A549 (cell line): Measurements from ENCODE around the gene CCS.

Experiments used
- ATOH8 ChIP-seq: fragments of 250-450 bp; sonication (Bioruptor Pico); IDR thresholded peaks from 2 replicates; pipeline ENCODE4 v1.5.0; 2020; ENCODE audit warnings: low read depth, mild to moderate bottlenecking, moderate library complexity
- CTCF ChIP-seq: fragments of >200 bp; sonication (Bioruptor Twin); formaldehyde crosslinking; IDR thresholded peaks from 3 replicates; pipeline ENCODE4 v1.5.1; 2016
- HDAC2 ChIP-seq: fragments of 200-600 bp; sonication (generic); IDR thresholded peaks from 2 replicates; pipeline ENCODE4 v1.6.1; 2016
- MAFK ChIP-seq: fragments of 450-650 bp; IDR thresholded peaks from 2 replicates; pipeline ENCODE4 v1.6.1; 2014; ENCODE audit not compliant: partially characterized antibody
- MAX ChIP-seq: IDR thresholded peaks from 2 replicates; pipeline ENCODE4 v1.6.1; 2012
- MYC ChIP-seq: IDR thresholded peaks from 2 replicates; pipeline ENCODE4 v1.6.1; 2012; ENCODE audit warnings: mild to moderate bottlenecking, inconsistent platforms, low read length, improper control_type of control experiment, borderline replicate concordance
- POLR2A ChIP-seq: IDR thresholded peaks from 2 replicates; pipeline ENCODE4 v1.6.1; 2012; ENCODE audit warnings: mild to moderate bottlenecking, low read length
- RARB ChIP-seq: fragments of 250-450 bp; sonication (Bioruptor Pico); IDR thresholded peaks from 2 replicates; pipeline ENCODE4 v1.8.0; 2021; ENCODE audit warnings: mild to moderate bottlenecking, moderate library complexity
- REST ChIP-seq: fragments of 200-600 bp; sonication (generic); IDR thresholded peaks from 2 replicates; pipeline ENCODE4 v1.6.1; 2016; ENCODE audit warnings: antibody characterized with exemption, mild to moderate bottlenecking, moderate library complexity

GRCh38 chr11:66626926-66627325 is 33.9 kb downstream of the CCS start:
- no peak for TF ChIP-seq HDAC2
- no peak for TF ChIP-seq ATOH8
- TF ChIP-seq POLR2A = no peak
- no peak for TF ChIP-seq CTCF
- no peak for TF ChIP-seq MYC
- no peak for TF ChIP-seq REST
- no peak for TF ChIP-seq RARB (CRISPR knock-in tag)
- TF ChIP-seq MAX = no peak
- no peak for TF ChIP-seq MAFK
